Right kidney (tissue), 1 donor: Measurements from ENCODE around the gene VIT.

Experiments used
- DNase-seq: peaks from one replicate; pipeline ENCODE4 v3.0.0-alpha.2; 2016

Gene VIT

GRCh38 chr2:36710858-36711515 is 14.5 kb downstream of the VIT start:
- no peak for DNase-seq

- DNase-seq = no peak
Observed at GRCh38 chr2:36711741-36712314, 15.3 kb downstream of the VIT start.

GRCh38 chr2:36713310-36713709 is 16.8 kb downstream of the VIT start:
- no peak for DNase-seq

- no peak for DNase-seq
Observed at GRCh38 chr2:36716111-36716510, 19.6 kb downstream of the VIT start.

GRCh38 chr2:36717603-36718266 is 21.2 kb downstream of the VIT start:
- no peak for DNase-seq

GRCh38 chr2:36727550-36727949 is 31.0 kb downstream of the VIT start:
- no peak for DNase-seq

- DNase-seq = no peak
Observed at GRCh38 chr2:36729067-36729466, 32.6 kb downstream of the VIT start.

GRCh38 chr2:36731941-36732672 is 35.6 kb downstream of the VIT start:
- DNase-seq = no peak

GRCh38 chr2:36732673-36733036 is 36.1 kb downstream of the VIT start:
- DNase-seq = no peak

- no peak for DNase-seq
Observed at GRCh38 chr2:36733215-36733614, 36.7 kb downstream of the VIT start.

- no peak for DNase-seq
Observed at GRCh38 chr2:36734304-36734703, 37.8 kb downstream of the VIT start.

- DNase-seq = no peak
Observed at GRCh38 chr2:36737131-36737750, 40.7 kb downstream of the VIT start.

- DNase-seq = no peak
Observed at GRCh38 chr2:36740061-36740460, 43.6 kb downstream of the VIT start.

GRCh38 chr2:36741188-36741837 is 44.8 kb downstream of the VIT start:
- DNase-seq = no peak

GRCh38 chr2:36743954-36744353 is 47.4 kb downstream of the VIT start:
- DNase-seq = no peak

GRCh38 chr2:36748166-36748565 is 51.7 kb downstream of the VIT start:
- no peak for DNase-seq

- no peak for DNase-seq
Observed at GRCh38 chr2:36750101-36750500, 53.6 kb downstream of the VIT start.

- no peak for DNase-seq
Observed at GRCh38 chr2:36753706-36754221, 57.3 kb downstream of the VIT start.

- no peak for DNase-seq
Observed at GRCh38 chr2:36754578-36754977, 58.1 kb downstream of the VIT start.

- no peak for DNase-seq
Observed at GRCh38 chr2:36756438-36756837, 59.9 kb downstream of the VIT start.

- no peak for DNase-seq
Observed at GRCh38 chr2:36762764-36763490, 66.4 kb downstream of the VIT start.
